Measurements from ENCODE around the gene CCBE1.

- TF ChIP-seq REST (IDR thresholded peaks at IDR 0.05; ENCODE audit: insufficient read depth in 1 of 2, low read depth in 2 of 2, low read length in 2 of 2) (no peak), POLR2AphosphoS5 (IDR thresholded peaks at IDR 0.05; ENCODE audit: low read depth, low read length) (no peak), TAF1 (IDR thresholded peaks at IDR 0.05; ENCODE audit: borderline replicate concordance, insufficient read depth, low read length) (no peak)
Measured at GRCh38 chr18:59566533-59566971, 130.7 kb downstream of the CCBE1 start.

All from PFSK-1 (cell line).